Endothelial cell of umbilical vein (primary cell): ENCODE measurements around the gene BUD31. TPM values are rescaled to one million over a fixed set of nuclear protein-coding genes. Genes with fewer than 3 reads are reported as not detected.

Experiments used
- BruUV-seq: library from RNA; stranded (reverse); fragments of 400-500 nt; replicated peaks from 2 replicates; lab custom pipeline; 2021; lab: Mats Ljungman, UMichigan
- CTCF ChIA-PET: fragments of 300-600, 350-600 bp; sonication (Branson Sonifier 250); formaldehyde crosslinking; loops from one replicate; lab custom pipeline; 2021; ENCODE audit warnings: antibody characterized with exemption, inconsistent platforms; lab: Charles Lee
- POLR2A ChIA-PET: fragments of 300-600, 350-600 bp; sonication (Branson Sonifier 250); formaldehyde crosslinking; loops from one replicate; lab custom pipeline; 2021; ENCODE audit warnings: antibody characterized with exemption, inconsistent platforms; lab: Charles Lee
- DNase-seq: peaks from one replicate; pipeline ENCODE4 v3.0.0-alpha.2; 2011; ENCODE audit warnings: low read depth, low spot score
- FAIRE-seq: peaks from 2 replicates; lab custom pipeline; 2011; peaks lifted over from hg19 to GRCh38; lab: Jason Lieb, UNC
- H2AFZ ChIP-seq: 2 replicates; pipeline ENCODE4 v1.6.0; 2012; ENCODE audit warnings: low read depth, low read length, control low read depth, inconsistent platforms
- H3K27ac ChIP-seq: 2 replicates; pipeline ENCODE4 v1.5.1; 2011; ENCODE audit warnings: low read depth, mild to moderate bottlenecking, control low read depth, low read length, moderate library complexity; ENCODE audit not compliant: insufficient read depth
- H3K27me3 ChIP-seq, 2 experiments: 2 replicates each; pipeline versions ENCODE4 v1.6.0 to v1.6.1; 2011; ENCODE audit warnings: low read length in 2 of 2, mixed read lengths in 1 of 2; ENCODE audit not compliant: control insufficient read depth in 2 of 2, insufficient read depth in 2 of 2
- H3K36me3 ChIP-seq, 2 experiments: 2 replicates in 1 of 2; 3 replicates in 1 of 2; pipeline ENCODE4 v1.5.1; 2011; ENCODE audit warnings: low read length in 2 of 2, mild to moderate bottlenecking in 1 of 2, moderate library complexity in 1 of 2; ENCODE audit not compliant: control insufficient read depth in 2 of 2, insufficient read depth in 2 of 2; ENCODE audit errors: extremely low read depth in 1 of 2
- H3K4me1 ChIP-seq: 3 replicates; pipeline ENCODE4 v1.5.1; 2011; ENCODE audit warnings: mild to moderate bottlenecking, low read length; ENCODE audit not compliant: control insufficient read depth, insufficient read depth; ENCODE audit errors: extremely low read depth
- H3K4me2 ChIP-seq: 2 replicates; pipeline ENCODE4 v1.6.1; 2011; ENCODE audit warnings: low read length, control low read depth, mixed read lengths; ENCODE audit not compliant: insufficient read depth
- H3K4me3 ChIP-seq, 3 experiments: fragments of 200-600 bp in 1 of 3; sonication (generic), shearing (Covaris generic) in 1 of 3; replicated peaks in 1 of 3; 2 replicates each; pipeline ENCODE4 v1.5.1; 2011 to 2016; ENCODE audit warnings: control low read depth in 3 of 3, low read length in 3 of 3, mild to moderate bottlenecking in 2 of 3, inconsistent platforms in 1 of 3, low read depth in 1 of 3, moderate library complexity in 1 of 3; ENCODE audit not compliant: insufficient read depth in 1 of 3
- H3K79me2 ChIP-seq: 2 replicates; pipeline ENCODE4 v1.6.0; 2012; ENCODE audit warnings: low read length, inconsistent platforms; ENCODE audit not compliant: control insufficient read depth, insufficient read depth
- H3K9ac ChIP-seq: replicated peaks from 2 replicates; pipeline ENCODE3; 2011; ENCODE audit warnings: low read length, control low read depth; ENCODE audit not compliant: insufficient read depth; ENCODE audit errors: extremely low read depth
- H3K9me1 ChIP-seq: replicated peaks from 3 replicates; pipeline ENCODE4 v1.6.0; 2011; ENCODE audit warnings: mild to moderate bottlenecking, low read length; ENCODE audit not compliant: control insufficient read depth, insufficient read depth; ENCODE audit errors: extremely low read depth
- H3K9me3 ChIP-seq: replicated peaks from 2 replicates; pipeline ENCODE4 v1.5.1; 2012; ENCODE audit warnings: low read length, inconsistent platforms; ENCODE audit not compliant: control insufficient read depth, insufficient read depth
- H4K20me1 ChIP-seq: replicated peaks from 2 replicates; pipeline ENCODE3; 2011; ENCODE audit warnings: mild to moderate bottlenecking, low read length; ENCODE audit not compliant: control insufficient read depth, insufficient read depth; ENCODE audit errors: extremely low read depth
- EZH2 ChIP-seq: IDR thresholded peaks from 2 replicates; pipeline ENCODE4 v1.6.1; 2012; ENCODE audit warnings: borderline replicate concordance, low read depth, mild to moderate bottlenecking, moderate library complexity, low read length, inconsistent platforms; ENCODE audit not compliant: severe bottlenecking
- FOS ChIP-seq: IDR thresholded peaks from 2 replicates; pipeline ENCODE4 v1.6.1; 2011; ENCODE audit warnings: mild to moderate bottlenecking, low read length, moderate library complexity, borderline replicate concordance; ENCODE audit not compliant: insufficient read depth
- GATA2 ChIP-seq: IDR thresholded peaks from 2 replicates; pipeline ENCODE4 v1.7.0; 2011; ENCODE audit warnings: low read depth, mild to moderate bottlenecking, moderate library complexity, mixed read lengths, low read length; ENCODE audit not compliant: insufficient read length, insufficient read depth
- JUN ChIP-seq: IDR thresholded peaks from 2 replicates; pipeline ENCODE4 v1.6.1; 2011; ENCODE audit warnings: borderline replicate concordance, low read depth; ENCODE audit not compliant: insufficient read length, insufficient read depth
- MYC ChIP-seq: IDR thresholded peaks from one replicate; pipeline ENCODE4 v1.6.1; 2011; ENCODE audit warnings: mild to moderate bottlenecking, low read depth, low read length
- POLR2A ChIP-seq: IDR thresholded peaks from 2 replicates; pipeline ENCODE4 v1.6.1; 2012; ENCODE audit warnings: low read depth, mild to moderate bottlenecking, control low read depth, low read length
- POLR2AphosphoS5 ChIP-seq: IDR thresholded peaks from 2 replicates; pipeline ENCODE4 v1.6.1; 2012; ENCODE audit warnings: low read depth, mild to moderate bottlenecking, control low read depth, low read length, moderate library complexity; ENCODE audit not compliant: insufficient read depth
- dilution Hi-C: fragments of 300-500 bp; cut with MboI; formaldehyde crosslinking; loops from one replicate; pipeline ENCODE4 v1.15.0; 2019; ENCODE audit warnings: low sequenced_read_pairs; ENCODE audit not compliant: extremely low pct_ligation_motif_present
- intact Hi-C: fragments of 100-400 bp; cut with micrococcal nuclease; formaldehyde crosslinking; loops from one replicate; pipeline ENCODE4 v1.10.0; 2022
- polyA plus RNA-seq, 4 experiments: library from polyadenylated mRNA; depleted of rRNA in 3 of 4; stranded (reverse) in 3 of 4; unstranded in 1 of 4; fragments of >200 nt; gene quantifications; 2 replicates each; pipeline versions ENCODE4 v1.2.1 to v1.2.3, GENCODE V29; 2011 to 2012; ENCODE audit warnings: missing spikeins in 1 of 4
- total RNA-seq: library from RNA; stranded (reverse); gene quantifications from 2 replicates; pipeline ENCODE4 v1.2.3, GENCODE V29; 2021
- TF ChIP-seq, protein P1 (sequence below), 2 donors: IDR thresholded peaks; 1 replicate in 1 of 2; 2 replicates in 1 of 2; pipeline ENCODE4 v1.5.1; 2011; ENCODE audit warnings: low read length in 2 of 2, mild to moderate bottlenecking in 2 of 2, moderate library complexity in 2 of 2, control low read depth in 1 of 2, inconsistent platforms in 1 of 2, low read depth in 1 of 2; ENCODE audit not compliant: insufficient read depth in 1 of 2; ENCODE audit errors: extremely low read depth in 1 of 2
- TF ChIP-seq, protein P2 (sequence below): IDR thresholded peaks from 2 replicates; pipeline ENCODE4 v1.6.1; 2011; ENCODE audit not compliant: insufficient read depth, insufficient read length

Gene BUD31
- total and polyA plus RNA-seq, 2 donors (not counting 3 experiments of a cell fraction or from before 2014, with no cell fraction given): 67.8 to 122 TPM

DNA sequence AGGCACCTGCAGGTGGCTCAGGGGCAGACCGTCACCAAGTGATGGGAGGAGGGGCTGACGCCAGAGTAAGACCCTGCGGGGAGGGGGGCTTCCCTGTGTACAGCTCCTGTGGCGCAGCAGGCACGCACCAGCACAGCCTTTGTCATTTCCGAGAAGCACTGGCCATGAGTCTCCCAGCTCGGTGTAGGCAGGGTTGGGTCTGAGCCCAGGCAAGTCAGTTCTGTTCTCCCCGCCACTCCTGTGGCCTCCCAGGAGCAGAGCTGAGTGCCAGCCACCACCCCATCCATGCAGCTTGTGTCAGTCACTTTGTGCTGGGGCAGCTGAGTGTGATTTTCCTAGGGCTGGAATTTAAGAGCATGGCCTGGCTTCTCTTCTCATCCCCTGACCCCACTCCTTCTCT, 43.2 kb downstream of the BUD31 start:
- DNase-seq (no peak), FAIRE-seq (no peak)
- ChIA-PET CTCF (no interaction called here), POLR2A (no interaction called here)
- no peaks in the 10 kb centered on the region for H4K20me1 ChIP-seq
- H2AFZ ChIP-seq: no peak overlapping the region
- H3K36me3 ChIP-seq: peaks cover 9 to 63% of the 10 kb centered on the region in 2 experiments
- no peak overlapping the region for H3K4me3 ChIP-seq
- H3K9ac ChIP-seq: no peak overlapping the region
- no peaks in the 10 kb centered on the region for H3K4me1 ChIP-seq
- no peak overlapping the region for H3K27ac ChIP-seq
- no peaks in the 10 kb centered on the region for H3K79me2 ChIP-seq
- dilution Hi-C loops (no loop called here), intact Hi-C loops (no loop called here)
- TF ChIP-seq MYC: no peak
- TF ChIP-seq EZH2: no peak
- TF ChIP-seq POLR2A: no peak
- no peak for TF ChIP-seq JUN
- no peak for TF ChIP-seq POLR2AphosphoS5
- TF ChIP-seq, protein P1, sequence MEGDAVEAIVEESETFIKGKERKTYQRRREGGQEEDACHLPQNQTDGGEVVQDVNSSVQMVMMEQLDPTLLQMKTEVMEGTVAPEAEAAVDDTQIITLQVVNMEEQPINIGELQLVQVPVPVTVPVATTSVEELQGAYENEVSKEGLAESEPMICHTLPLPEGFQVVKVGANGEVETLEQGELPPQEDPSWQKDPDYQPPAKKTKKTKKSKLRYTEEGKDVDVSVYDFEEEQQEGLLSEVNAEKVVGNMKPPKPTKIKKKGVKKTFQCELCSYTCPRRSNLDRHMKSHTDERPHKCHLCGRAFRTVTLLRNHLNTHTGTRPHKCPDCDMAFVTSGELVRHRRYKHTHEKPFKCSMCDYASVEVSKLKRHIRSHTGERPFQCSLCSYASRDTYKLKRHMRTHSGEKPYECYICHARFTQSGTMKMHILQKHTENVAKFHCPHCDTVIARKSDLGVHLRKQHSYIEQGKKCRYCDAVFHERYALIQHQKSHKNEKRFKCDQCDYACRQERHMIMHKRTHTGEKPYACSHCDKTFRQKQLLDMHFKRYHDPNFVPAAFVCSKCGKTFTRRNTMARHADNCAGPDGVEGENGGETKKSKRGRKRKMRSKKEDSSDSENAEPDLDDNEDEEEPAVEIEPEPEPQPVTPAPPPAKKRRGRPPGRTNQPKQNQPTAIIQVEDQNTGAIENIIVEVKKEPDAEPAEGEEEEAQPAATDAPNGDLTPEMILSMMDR (IDR thresholded peaks at IDR 0.05; ENCODE audit: extremely low read depth in 1 of 2, insufficient read depth in 1 of 2, low read depth in 1 of 2, low read length in 2 of 2): no peak
- no peak for TF ChIP-seq GATA2
- TF ChIP-seq, protein P2, sequence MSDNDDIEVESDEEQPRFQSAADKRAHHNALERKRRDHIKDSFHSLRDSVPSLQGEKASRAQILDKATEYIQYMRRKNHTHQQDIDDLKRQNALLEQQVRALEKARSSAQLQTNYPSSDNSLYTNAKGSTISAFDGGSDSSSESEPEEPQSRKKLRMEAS: no peak
- no peak for TF ChIP-seq FOS
- H3K27me3 ChIP-seq: no peaks in the 10 kb centered on the region
- H3K4me2 ChIP-seq: no peak overlapping the region
- no peaks in the 10 kb centered on the region for H3K9me3 ChIP-seq
- no peaks in the 10 kb centered on the region for H3K9me1 ChIP-seq
- no TSS peak for BruUV-seq
